ENCODE results near the gene MAPKAP1.

The MAPKAP1 gene

DNA sequence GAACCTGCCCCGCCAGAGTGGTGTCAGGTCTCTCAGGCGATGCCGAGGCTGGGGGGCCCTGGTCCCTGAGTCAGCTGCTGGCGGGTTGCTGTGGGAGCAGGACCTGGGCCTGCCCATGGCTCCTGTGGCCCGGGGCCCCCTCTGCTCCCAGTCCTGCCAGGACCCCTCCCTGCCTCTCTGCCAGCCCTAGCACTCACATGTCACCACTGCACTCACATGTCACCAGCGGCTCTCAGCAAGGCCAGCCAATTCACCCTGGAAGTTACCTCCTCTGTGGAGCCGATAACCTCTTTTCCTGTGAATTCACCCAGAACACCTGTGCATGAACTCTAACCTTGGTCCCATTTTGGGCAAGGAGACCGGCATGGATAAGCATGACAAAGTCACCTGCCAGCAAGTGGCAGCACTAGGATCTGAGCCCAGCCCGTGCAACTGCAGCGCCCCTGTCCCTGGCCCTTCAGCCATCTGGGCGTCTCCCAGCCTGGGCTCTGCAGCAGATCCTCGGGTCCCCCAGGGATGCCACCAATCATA, 275.2 kb downstream of the MAPKAP1 start:
- DNase-seq (ENCODE audit: low read depth): no peak

DNA sequence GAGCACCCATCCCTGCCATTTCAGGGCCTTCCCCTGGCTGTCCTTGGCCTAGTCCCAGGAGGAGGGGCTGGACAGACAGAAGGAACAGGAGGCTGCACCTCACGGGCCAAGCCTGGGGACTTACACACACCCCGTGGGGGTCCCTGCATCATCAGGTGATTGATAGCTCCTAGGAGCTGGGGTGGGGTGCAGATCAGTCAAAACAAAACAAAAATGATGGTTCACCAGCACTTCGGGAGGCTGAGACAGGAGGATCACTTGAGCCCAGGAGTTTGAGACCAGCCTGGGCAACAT, 276.0 kb downstream of the MAPKAP1 start:
- no peak for DNase-seq (ENCODE audit: low read depth)

DNA sequence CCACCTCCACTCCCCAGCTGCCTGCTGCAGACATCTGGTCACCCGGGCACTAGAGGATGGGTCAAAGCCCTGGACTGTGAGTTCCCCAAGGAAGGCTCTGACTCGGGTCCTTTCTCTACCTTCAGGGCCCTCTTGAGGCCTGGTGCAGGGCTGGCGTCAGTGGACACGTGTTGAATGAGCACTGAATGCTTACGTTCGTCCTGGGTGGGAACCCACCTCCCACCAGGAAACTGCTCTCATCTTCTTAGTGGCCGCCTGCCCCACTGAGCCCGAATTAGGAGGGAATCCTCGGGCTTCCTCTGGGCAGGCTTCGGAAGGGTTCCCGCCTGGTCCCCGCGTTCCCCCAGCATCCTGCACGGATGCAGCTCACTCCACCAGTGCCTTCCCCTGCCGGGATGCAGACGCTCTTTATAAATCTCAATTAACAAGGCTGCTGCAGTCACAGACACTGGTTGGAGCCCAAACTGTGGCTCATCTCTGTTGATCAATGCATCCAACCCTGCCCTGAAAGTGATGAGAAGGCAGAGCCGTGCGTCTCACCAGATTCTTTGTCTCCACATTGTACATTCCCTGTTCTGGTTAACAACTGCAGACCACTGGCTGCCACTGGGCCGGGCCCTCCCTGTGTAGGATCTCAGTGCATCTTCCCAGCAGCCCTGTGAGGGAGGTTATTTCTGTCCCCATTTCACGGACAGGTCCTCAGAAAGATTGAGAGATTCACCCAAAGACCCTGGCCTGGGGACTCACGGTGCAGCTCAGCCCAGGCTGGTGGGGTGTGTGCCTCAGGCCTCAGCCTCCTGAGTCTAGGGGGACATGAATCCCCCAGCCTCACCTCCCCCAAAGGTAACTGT, 276.6 kb downstream of the MAPKAP1 start:
- no peak for DNase-seq (ENCODE audit: low read depth)

DNA sequence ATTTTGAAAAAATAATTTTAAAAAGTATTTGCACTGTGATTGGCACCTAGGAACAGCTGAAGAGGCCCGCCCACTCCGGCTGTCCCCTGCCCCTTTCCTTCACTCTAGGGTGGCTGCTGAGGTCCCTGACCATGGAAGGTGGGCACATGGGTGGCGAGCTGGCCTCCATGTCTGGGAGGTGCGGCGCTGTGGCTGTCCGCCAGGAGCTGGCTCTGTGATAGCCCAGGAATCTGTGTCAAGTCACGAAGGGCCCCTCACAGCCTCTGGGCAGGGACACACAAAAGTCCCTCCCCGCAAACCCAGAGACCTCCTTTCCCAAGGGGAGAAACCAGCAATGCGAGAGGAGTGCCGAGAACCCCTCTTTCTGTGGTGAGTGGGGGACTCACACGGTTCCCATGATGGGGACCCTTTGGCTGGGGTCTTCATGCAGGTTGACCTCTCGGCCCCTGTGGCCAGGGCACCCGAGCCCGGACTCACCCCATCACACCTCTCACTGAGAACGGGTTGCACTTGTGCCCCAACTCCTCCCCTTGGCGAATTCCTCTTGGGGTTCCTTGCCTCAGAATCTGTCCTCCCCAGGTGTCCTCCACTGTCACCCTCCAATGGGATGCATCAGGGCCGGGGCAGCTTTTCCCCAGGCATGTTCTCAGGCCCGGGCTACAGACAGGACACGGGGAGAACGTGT, 277.4 kb downstream of the MAPKAP1 start:
- DNase-seq (ENCODE audit: low read depth): no peak

DNA sequence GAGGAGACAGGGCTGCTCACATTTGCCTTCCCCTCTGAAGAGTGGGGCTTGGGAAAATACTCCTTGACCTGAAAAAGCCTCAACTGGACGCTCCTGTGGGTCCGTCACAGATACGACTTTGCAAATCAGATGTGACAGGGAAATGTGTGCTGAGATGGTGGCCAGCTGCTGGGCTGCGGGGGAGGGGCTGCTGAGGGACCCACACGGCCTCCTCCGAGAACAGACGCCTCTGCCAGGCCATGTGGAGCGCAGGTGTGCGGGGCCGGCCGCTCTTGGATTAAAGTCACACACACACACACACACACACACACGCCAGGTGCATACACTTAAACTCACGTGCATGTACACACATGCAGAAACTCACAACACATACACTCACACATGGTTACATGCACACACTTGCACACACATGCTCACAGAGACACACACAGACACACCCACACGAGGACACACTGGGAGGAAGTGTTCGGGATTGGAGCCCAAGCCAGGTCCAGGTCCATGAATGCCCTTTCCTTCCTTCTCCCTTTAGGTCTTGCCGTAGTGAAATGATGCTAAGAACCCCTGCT, 278.0 kb downstream of the MAPKAP1 start:
- DNase-seq (ENCODE audit: low read depth): no peak

DNA sequence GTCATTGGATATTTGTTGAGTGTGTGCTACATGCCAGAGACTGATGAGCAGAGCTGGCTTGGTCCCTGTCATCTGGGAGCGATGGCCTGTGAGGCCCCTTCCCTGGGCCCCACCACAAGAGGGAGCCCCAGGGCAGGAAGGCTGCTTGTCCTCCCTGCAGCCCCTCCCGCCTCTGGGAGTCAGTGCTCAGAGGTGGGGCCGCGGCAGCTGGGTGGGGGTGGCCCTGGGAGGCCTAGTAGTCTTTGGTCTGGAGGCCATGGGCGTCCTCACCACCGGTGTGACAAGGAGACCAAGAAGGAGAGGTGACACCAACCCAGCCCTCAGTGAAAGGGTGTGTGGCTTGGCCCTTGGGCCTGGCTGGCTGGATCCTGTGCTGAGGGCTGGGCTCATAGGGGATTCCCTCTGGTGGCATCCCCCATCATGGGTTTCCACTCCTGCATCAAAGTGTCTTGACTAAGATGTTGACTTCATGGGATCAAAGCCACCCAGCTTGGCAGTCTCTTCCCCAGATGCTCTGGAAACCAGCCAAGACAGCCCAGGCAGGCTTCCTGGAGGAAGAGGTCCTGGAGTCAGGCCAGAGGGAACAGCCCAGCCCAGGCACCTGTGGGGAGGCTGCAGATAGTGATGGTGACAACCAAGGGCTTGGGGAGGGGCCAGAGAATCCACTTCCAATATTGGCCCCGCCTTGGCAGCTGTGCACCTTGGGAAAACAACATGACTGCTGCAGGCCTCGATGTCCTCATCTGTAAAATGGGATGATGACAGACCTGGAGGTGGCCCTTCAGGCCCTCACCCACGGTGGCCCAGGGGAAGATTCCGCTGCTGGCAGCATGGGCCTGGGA, 278.7 kb downstream of the MAPKAP1 start:
- peak; percentile 5 for DNase-seq (ENCODE audit: low read depth)

DNA sequence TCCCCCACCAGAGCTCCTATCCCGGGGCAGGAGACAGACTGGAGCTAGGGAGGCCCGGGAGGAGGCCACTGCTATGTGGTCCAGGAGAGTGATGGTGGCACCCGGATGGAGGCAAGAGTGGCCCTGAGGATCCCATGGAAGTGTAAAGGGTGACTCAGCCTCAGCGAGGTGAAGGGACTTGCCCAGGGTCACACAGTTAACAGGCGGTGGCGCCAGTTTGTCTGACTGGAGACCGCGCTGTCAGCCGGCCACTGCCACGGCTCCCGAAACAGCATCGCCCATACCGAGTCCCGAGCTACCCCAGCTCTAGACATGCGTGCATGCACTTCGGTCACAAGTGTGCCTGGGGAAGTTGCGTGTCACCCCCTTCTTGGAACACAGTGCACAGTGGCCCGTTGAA, 279.5 kb downstream of the MAPKAP1 start:
- DNase-seq (ENCODE audit: low read depth): no peak

DNA sequence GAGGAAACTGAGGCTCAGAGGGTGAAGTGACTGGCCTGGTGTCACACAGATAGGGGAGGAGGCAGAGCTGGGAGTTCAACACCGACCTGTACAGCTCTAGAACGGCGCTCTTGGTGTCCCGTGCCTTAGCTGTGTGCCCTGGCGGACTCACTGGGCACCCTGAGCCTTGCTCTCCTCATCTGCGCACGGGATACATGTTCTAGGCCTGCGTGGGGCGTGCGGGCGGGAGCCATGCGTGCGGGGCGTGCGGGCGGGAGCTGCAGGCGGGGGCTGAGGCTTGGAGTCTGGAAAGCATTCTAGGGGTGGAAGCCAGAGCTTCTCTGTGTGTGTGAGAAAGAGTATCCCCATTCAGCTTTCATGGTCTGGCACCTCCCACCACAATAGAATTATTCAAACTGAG, 280.1 kb downstream of the MAPKAP1 start:
- no peak for DNase-seq (ENCODE audit: low read depth)

DNA sequence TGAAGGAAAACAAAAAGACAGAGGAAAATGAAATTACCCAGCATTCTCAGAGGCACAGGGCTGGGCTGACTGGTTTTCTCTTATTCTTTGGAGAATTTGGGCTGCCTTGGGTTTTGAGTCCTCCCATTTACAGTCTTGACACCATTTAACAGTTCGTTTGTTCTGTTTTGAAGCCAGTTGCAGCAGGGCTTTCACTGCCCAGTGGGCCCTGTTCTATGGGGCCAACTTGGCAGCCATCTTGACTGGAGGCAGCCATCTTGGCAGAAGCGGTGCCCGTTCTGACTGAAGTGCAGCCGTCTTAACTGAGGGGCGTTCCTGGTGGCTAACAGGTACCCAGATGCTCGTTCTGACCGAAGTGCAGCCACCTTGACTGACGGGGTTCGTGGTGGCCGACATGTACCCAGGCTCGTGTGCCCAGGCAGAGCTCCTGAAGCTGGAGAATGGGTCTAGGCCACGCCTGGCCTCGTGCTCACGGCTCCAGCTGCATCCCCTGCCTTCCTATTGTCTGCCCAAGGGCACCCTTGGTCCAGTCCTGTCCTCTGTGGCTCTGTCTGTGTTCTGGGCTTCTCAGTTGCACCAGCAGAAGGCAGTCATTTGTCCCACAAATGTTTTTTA, 281.0 kb downstream of the MAPKAP1 start:
- DNase-seq (ENCODE audit: low read depth): no peak

DNA sequence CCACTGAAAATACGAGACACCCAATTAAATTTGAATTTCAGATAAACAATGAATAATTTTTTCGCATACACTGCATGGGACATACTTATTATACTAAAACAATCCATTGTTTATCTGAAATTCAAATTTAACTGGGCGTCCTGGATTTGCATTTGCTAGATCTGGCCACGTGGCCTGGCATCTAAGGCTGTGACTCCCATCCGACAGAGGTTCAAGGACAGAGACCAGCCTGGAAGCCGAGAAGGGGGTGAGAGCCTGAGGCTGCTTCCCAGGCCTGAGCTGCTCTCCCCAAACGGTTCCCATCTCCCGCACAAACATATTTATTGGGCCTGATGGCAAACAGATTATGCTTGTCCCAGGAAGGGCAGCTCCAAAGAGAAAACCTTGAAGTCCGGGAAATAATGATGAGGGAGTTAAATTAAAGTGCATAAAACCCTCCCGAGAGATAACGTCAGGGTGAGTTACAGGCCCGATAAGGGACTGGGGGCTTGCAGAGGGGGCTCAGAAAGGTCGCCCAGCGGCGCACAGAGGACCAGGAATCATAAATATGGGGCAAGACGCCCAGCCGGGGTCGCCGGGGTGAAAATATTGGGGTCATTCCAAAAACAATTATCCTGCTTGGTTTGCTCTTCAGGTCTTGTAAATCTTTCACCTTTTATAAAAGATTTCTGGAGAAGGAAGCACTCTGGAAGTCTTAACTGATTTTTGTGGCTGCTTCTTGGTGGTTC, 281.7 kb downstream of the MAPKAP1 start:
- no peak for DNase-seq (ENCODE audit: low read depth)

DNA sequence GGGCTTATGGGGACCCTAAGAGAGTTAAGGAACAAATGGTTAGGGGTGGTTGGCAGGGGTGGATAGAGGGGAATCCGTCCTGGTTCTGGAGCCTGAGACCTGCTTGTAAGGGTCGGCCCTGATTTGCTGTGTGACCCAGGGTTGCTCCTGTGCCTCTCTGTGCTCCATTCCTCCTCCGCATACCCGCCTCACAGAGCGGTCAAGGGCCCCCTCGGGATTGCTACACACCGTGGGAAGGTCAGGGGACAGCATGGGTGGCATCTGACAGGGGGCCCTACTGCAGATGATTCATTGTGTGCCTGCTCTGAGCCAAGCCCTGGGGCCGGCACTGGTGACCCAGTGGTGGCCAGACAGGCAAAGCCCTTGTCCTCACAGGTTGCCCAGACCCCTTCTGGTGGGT, 283.0 kb downstream of the MAPKAP1 start:
- no peak for DNase-seq (ENCODE audit: low read depth)

DNA sequence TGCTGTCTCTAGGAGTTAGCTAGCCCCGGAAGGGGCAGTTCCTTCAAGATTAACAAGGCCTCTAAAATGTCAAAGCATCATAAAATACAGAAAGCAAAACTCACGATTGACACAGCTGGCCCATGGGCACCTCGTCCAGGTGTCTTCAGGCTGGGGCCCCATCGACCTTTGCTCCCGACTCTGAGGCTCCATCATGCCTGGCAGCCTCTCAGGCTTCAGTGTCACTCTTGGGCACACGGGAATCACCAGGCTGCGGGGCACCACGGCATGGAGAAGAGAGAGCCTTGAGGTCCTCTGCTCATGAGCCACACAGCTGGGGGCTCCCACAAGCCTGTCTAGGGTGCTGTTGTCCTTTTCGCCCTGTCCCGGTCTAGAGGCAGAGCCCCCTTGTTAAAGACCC, 284.2 kb downstream of the MAPKAP1 start:
- no peak for DNase-seq (ENCODE audit: low read depth)

DNA sequence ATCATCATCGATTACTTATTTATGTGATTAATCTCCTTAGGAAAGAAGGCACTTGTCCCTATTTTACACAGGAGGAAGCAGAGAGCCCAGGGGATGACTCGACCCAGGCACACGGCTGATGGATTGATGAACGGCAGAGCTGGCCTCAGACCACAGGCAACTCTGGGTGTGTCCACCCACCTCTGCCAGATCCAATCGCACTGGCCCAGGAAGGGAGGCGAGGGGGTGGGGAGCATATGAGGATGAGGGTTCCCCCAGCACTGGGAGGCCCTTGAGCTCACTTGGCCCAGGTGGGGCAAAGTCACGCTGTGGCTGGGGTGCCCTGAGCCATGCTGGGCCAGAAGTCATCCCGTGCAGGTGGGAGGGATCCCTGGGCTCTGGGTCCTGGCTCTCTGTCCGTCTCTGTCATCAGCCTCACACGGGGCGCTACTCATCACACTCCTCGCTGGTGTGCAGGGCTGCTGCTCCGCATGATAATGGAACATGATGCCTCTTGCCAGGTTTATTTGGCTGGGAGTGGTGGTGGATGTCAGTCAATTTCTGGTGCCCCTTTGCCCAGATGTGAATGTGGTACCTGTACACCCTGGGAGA, 285.3 kb downstream of the MAPKAP1 start:
- DNase-seq (ENCODE audit: low read depth): no peak

DNA sequence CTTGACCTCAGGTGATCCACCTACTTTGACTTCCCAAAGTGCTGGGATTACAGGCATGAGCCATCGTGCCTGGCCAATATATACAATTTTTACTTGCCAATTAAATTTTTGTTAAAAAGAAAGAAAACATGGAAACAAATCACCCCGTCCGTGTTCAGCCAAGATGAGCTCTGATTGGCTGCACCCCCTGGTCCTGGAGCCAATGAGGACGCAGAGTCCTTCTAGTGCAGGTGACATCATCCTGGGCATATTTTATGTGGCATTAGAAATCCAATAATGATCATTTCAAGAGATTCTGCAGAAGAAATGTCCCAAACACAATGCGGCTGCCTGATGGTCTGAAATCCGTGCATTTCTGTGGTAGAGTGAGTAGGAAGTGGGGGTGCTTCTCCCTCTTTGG, 285.8 kb downstream of the MAPKAP1 start:
- DNase-seq (ENCODE audit: low read depth): no peak

DNA sequence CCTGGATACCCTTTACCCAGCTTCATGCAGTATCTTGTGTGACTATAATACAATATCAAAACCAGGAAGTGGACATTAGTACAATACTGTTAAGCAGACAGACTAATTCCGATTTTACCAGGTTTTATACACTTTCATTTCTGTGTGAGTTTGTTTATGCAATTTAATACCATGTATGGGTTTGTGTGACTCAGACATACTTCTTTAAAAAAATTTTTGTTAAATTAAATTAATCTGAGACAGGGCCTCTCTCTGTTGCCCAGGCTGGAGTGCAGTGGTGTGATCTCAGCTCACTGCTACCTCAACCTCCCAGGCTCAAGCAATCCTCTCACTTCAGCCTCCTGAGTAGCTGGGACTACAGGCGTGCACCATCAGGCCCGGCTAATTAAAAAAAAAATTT, 288.6 kb downstream of the MAPKAP1 start:
- DNase-seq (ENCODE audit: low read depth): no peak

DNA sequence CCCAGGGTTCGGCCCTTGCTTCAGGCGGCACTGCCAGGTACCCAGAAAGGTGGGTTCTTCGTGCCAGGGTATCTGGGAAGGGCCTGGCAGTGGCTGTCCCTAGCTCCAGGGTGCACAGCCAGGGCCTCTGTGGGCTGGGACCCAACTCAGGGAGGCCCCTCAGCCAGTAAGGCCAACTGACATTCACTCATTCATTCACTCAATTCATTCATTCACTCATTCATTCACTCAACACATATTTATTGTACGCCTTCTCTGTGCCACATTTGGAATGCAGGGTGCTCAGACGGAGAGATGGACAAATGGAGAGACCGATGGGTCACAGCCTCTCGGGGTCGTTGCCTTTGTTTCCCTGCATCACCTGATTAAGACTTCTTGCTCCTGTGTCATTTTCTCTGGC, 290.5 kb downstream of the MAPKAP1 start:
- DNase-seq (ENCODE audit: low read depth): no peak

DNA sequence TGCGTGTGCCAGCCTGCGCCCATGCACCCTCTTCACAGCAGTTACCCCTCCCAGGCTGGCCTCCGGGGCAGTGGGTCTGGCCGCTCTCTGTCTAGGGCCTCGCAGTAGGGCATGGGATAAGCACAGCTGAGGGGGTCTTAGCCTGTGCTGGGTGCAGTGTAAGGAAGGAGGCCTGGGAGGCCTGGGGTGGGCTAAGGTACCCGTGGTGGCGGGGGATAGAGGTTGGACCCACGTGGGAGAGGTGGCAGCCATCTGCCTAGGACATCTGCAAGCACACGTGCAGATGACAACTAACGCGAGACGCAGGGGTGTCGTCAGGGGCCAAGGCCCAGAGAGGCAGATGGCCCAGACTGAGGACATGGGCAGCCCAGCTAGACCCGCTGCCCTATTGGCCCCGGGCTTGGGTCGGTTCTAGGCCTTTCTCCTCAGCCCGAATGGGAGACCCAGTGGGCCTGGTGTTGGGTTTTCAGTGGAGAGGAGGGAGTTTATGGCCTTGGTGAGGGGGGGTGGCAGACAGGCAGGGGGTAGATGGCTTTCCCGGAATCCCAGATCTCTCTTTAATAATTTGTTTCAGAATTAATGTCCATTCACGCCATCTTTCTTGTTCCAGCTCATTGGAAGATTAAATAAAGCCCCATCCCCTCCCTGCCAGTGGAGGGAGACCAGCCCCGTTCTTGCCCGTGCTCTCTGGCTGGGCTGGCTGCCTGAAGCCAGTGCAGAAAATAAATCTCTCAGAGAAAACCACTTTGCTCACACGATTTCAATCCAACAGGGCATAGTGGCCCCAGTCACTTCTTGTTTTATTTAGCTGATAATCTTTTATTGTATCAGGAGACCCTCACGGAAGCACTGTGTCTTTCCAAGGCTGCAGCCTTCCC, 291.2 kb downstream of the MAPKAP1 start:
- no peak for DNase-seq (ENCODE audit: low read depth)

DNA sequence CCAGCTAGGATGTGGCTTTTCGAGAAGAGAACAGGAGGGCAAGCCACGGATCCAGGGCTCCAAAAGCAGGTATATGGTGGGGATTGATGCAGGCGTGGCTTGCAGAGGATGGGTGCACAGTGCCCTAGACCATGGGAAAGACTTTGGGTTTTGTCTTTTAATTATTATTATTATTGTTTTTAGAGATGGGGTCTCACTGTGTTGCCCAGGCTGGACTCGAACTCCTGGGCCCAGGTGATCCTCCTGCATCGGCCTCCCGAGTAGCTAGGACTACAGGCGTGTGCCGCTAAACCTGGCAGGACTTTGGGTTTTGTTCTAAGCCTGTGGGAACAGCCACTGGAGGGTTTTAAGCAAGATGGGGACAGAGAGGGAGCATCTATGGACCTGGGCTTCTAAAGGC, 293.4 kb downstream of the MAPKAP1 start:
- no peak for DNase-seq (ENCODE audit: low read depth)

DNA sequence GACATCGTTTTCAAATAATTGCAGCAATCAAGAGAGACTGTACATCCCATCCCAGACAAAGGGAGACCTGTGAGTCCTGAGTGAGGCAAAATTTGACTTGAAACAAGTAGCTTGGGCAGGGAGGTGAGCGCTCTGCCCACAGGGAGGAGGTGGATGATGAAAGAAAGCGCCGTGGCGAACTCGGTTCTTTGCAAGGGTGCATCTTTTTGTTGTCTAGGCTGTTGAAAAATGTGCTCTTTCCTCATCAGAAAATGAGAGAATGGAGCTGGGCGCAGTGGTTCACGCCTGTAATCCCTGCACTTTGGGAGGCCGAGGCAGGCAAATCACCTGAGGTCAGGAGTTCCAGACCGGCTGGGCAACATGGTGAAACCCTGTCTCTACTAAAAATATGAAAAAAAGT, 294.8 kb downstream of the MAPKAP1 start:
- DNase-seq (ENCODE audit: low read depth): no peak

Measured in stimulated activated CD8-positive, alpha-beta memory T cell treated with anti-CD3 and anti-CD28 coated beads, Interleukin-4, amount 100 ng/mL, for 24 hours (primary cell).